GM18526 (cell line): ENCODE data around the gene LRTM1.

Experiments used
- POLR2A ChIP-seq: IDR thresholded peaks from 3 replicates; pipeline ENCODE4 v1.6.1; 2011; ENCODE audit not compliant: insufficient read length; ENCODE audit errors: extremely low read depth

LRTM1 gene

DNA sequence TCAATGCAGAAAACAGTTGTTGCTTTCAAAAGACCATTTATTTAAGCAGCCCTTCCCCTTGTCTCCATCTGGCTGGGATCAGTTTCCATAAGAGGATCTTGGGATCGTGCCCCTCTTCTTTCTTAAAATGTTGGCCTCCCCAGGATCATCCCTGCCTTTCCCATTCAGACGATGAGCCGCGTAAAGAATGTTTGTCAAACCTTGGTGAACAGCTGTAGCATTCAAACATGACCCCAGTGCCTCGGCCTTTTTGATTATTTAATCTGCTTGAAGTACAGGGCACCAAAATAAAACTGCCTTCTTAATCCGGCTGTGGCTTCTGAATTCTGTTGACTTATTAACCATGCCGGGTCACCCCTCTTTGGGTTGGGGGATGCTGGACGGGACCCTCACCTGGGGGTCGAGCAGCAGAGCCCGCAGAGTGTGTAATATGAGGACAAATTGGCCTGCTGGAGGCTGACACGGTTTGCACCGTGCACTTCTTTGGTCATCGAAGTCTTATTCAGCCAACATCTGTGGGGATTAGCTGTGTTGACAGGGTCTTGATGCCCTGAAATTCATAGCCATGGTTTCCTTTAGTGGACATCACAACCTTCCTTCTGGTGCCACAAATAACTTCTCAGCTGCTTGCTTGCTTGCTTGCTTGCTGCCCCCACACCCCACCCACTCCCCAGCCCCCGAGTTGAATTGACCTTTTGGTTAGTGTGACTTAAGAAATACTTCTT is at the start of gene LRTM1:
Gene LRTM1 (minus strand): TSS at position 14 of the 725 bp plus-strand sequence. CDS start 148 bp downstream, outside the sequence.
- no peak for TF ChIP-seq POLR2A

DNA sequence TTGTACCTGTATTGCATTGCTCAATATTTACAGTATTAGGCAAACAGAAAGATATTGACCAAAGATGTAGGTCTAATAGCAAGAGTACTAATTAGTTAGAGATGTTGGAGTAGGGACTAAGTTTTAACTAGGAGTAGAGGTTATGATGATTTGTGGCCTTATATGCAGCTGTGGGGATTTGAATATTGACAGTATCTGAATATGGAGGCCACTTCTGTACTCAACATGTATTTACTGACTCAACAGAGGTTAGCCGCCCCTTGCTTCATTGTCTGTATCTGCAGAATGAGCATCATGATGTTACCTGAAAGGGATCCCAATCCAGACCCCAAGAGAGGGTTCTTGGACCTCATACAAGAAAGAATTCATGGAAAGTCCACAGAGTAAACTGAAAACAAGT is 49.6 kb upstream of the LRTM1 start:
- TF ChIP-seq POLR2A = no peak

DNA sequence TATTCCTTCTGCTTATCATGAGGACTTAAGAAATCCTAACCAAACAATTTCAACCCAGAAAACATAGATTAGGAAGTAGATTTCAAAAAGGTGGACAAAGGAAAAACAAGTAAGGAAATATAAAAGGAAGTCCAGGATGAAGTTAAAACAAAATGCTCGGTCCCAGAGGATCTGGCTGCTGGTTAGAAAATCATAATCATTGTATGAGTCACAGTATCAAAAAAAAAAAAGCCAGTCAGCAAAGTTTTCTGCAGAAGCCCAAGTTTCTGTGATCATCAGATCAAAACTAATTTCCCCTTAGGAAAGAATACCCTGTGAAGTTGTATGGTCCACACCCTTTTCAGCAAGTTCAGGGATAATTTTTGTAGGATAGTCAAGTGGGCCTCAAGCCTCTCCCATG is 43.0 kb upstream of the LRTM1 start:
- no peak for TF ChIP-seq POLR2A

- TF ChIP-seq POLR2A = no peak
These were observed 41.8 kb upstream of the LRTM1 start for GRCh38 chr3:54969652-54970051.

DNA sequence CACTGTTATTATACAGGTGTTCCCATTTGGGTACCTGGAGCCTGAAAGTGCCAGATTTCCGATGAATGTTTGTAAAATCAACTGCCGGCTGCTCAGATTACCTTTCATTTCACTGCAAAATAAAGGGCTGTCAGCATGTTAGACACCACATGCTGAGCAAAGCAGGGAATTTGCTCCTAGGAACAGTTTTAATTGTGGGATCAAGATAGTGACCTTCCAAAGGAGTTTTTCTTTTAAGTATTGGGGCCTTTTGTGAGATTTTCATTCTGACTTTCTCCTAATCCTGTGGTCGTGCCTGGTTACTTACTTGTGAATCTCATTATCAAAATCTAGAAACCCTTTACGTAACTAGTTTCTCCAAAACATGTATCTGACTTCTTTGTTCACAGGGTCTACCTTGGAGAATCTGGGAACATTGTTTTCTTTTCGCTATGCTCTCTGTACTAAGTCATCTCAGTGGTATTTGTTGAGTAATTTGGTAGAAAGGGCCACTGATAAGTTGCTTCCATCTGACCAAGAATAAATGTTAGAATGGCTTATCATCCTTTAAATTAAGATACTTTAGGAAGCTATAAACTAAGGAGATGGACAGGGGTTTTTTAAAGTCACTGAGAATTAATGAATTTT is 40.8 kb upstream of the LRTM1 start:
- TF ChIP-seq POLR2A = no peak

- no peak for TF ChIP-seq POLR2A
These were observed 39.9 kb upstream of the LRTM1 start for GRCh38 chr3:54967731-54968161.

DNA sequence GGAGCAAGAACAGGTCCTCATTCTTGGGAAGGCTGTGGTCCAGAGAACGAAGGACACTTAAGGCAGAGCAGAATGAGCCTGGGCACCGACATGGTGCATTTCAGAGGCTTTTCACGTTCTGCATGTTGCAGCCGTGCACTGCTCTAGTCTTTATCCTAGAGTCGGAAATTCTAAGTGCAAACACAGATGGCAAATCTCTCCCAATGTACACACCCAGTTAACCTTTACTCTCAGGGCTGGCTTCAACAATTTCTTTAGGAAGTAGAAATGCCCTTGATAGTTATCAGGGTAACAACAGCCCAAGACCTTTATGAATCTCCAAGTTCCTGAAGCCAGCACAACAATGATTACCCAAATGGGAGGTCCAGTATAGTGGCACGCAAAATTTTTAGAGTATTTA is 39.1 kb upstream of the LRTM1 start:
- TF ChIP-seq POLR2A = no peak

- TF ChIP-seq POLR2A = no peak
These were observed 37.9 kb upstream of the LRTM1 start for GRCh38 chr3:54965746-54966145.

DNA sequence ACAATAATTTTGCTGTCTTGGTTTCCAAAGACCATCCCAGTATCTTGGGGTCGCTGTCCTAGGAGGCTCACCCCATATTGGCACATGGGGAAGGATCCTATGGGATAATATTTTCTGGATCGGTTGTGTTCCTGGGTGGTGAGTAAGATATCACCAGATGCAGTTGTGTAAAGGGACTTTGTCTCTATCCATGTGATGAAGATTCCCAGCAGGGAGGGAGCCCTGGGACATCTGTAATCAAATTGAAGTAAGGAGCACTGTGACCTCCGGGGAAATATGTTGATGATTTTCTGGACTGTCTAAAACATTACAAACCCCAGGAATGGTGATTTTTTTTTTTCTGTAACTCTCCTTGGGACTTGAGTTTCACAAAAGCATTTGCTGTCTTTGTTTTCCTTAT is 36.2 kb upstream of the LRTM1 start:
- no peak for TF ChIP-seq POLR2A

GRCh38 chr3:54963641-54964040 is 35.8 kb upstream of the LRTM1 start:
- no peak for TF ChIP-seq POLR2A

DNA sequence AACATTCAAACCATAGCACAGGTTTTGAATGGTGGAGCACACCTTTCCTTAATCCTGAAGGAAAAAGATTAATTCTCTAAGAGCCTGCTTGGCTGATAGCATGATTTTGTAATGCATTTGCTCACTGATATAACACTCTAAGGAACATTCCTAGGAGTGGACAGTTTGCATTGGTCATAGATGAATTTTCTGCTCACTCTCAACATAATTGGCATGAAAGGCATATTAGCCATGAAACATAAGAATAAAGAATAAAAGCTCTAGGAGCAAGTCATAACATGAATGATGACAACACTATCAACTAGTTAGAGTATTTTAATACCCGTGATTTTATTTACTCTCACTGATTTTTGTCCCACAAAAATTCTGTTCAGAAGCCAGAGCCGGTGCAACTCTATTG is 34.3 kb upstream of the LRTM1 start:
- no peak for TF ChIP-seq POLR2A

GRCh38 chr3:54960701-54961100 is 32.8 kb upstream of the LRTM1 start:
- TF ChIP-seq POLR2A = no peak

- no peak for TF ChIP-seq POLR2A
These were observed 32.2 kb upstream of the LRTM1 start for GRCh38 chr3:54960082-54960481.

DNA sequence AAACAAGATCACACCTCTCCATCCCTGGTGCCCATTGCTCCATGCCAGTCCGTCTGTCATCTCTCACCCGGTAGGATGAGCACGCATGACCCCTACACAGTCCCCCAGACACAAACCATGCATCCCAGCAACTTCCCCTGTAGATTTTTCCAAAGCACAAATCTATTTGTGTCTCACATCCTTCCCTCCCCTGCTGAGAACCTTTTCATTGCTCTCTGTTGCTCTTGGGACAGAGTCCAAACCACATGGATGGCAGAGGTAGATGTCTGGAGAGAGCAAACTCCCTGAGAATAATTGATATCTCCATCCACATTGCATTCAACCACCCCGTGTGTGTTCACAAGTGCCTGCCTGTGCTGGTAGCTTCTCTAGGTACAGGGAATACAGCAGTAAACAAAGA is 29.9 kb upstream of the LRTM1 start:
- no peak for TF ChIP-seq POLR2A

GRCh38 chr3:54955941-54956340 is 28.1 kb upstream of the LRTM1 start:
- no peak for TF ChIP-seq POLR2A

- no peak for TF ChIP-seq POLR2A
These were observed 27.6 kb upstream of the LRTM1 start for GRCh38 chr3:54955496-54955895.

DNA sequence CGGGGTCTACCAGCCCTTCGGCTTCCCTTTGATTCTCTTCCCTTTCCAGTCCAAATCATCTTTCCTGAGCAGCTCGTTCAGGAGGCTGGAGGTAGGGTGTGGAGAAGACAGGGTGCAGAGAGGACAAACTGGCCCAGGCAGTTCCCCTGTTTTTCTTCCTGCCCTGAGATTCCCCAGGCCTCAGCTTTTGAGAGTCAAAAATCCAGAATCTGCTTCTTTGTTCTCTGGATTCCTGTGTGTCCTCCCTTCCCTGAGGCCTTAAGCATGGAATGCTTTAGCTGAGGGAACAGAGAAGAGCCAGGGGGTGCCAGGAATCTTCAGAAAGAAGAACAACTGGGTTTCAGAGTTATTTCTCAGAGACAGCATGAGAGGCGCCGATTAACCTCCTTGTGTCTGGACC is 26.7 kb upstream of the LRTM1 start:
- TF ChIP-seq POLR2A = no peak
